Diencephalon (tissue), 1 donor: ENCODE measurements around the gene TTC23. TPM values are rescaled to one million over a fixed set of nuclear protein-coding genes. Genes with fewer than 3 reads are reported as not detected.

ENCODE experiments used
- total RNA-seq: library from RNA; depleted of rRNA; stranded (reverse); fragments of >200 nt; gene quantifications from one replicate; pipeline ENCODE4 v1.2.3, GENCODE V29; 2014

The TTC23 gene
- 9.7 TPM for total RNA-seq

GRCh38 chr15:99249270-99249841 lies at the start of gene TTC23:
TSS of gene TTC23 (minus strand) at chr15:99249581. CDS start at chr15:99228712, 20,869 bp downstream.

GRCh38 chr15:99250857-99251841 lies 1.8 kb upstream of the TTC23 start, which contains the start of gene LRRC28:
TSS of gene LRRC28 (plus strand) at chr15:99251481. CDS start at chr15:99255958, 4,477 bp downstream.

GRCh38 chr15:99104788-99105513 lies 144.4 kb downstream of the TTC23 start, which contains the start of gene SYNM:
TSS of gene SYNM (plus strand) at chr15:99105080. CDS start at chr15:99105200, 120 bp downstream.

Other genes starting within 250 kb of the TTC23 start
- not detected for gene PGPEP1L, start 241.8 kb downstream of the TTC23 start, total RNA-seq
- 14.8 TPM for gene SYNM, start 144.5 kb downstream of the TTC23 start, total RNA-seq
- gene LRRC28, start 1.9 kb upstream of the TTC23 start, total RNA-seq, result 31.1 TPM